H9 (cell line): ENCODE data around the gene CELA2B. TPM values are rescaled to one million over a fixed set of nuclear protein-coding genes. Genes with fewer than 3 reads are reported as not detected.
"Not testable (repeated sequence)": the region's sequence is repeated elsewhere in the genome, so short reads cannot be mapped to it uniquely, and the experiment has no call there.

Source experiments
- DNase-seq: peaks from one replicate; pipeline ENCODE4 v3.0.0-alpha.2; 2017
- H2AFZ ChIP-seq: one replicate; pipeline ENCODE4 v1.6.1; 2013; ENCODE audit warnings: mild to moderate bottlenecking, low read length, control low read depth, moderate library complexity
- H2AK5ac ChIP-seq: 2 replicates; pipeline ENCODE4 v1.6.1; 2013; ENCODE audit warnings: low read length, control low read depth, mixed read lengths; ENCODE audit not compliant: insufficient read length
- H2BK120ac ChIP-seq: one replicate; pipeline ENCODE4 v1.6.1; 2013; ENCODE audit warnings: low read depth, mild to moderate bottlenecking, low read length, control low read depth, inconsistent platforms; ENCODE audit not compliant: poor library complexity, severe bottlenecking
- H2BK12ac ChIP-seq: 2 replicates; pipeline ENCODE4 v1.6.1; 2013; ENCODE audit warnings: low read length, control low read depth, mixed read lengths, low read depth; ENCODE audit not compliant: insufficient read length
- H2BK15ac ChIP-seq: 2 replicates; pipeline ENCODE4 v1.6.1; 2013; ENCODE audit warnings: low read depth, low read length, control low read depth
- H2BK20ac ChIP-seq: one replicate; pipeline ENCODE4 v1.6.1; 2013; ENCODE audit warnings: low read depth, mild to moderate bottlenecking, low read length, control low read depth, inconsistent platforms; ENCODE audit not compliant: poor library complexity, severe bottlenecking
- H2BK5ac ChIP-seq: 2 replicates; pipeline ENCODE4 v1.6.1; 2013; ENCODE audit warnings: low read length, control low read depth, mixed read lengths; ENCODE audit not compliant: insufficient read length
- H3K14ac ChIP-seq: 2 replicates; pipeline ENCODE4 v1.6.1; 2013; ENCODE audit warnings: low read length, control low read depth; ENCODE audit not compliant: insufficient read depth
- H3K18ac ChIP-seq: 2 replicates; pipeline ENCODE4 v1.6.1; 2013; ENCODE audit warnings: low read depth, mild to moderate bottlenecking, mixed read lengths, low read length, control low read depth; ENCODE audit not compliant: insufficient read length
- H3K23ac ChIP-seq: 2 replicates; pipeline ENCODE4 v1.6.1; 2013; ENCODE audit warnings: low read length, control low read depth, mixed read lengths, low read depth; ENCODE audit not compliant: insufficient read length
- H3K23me2 ChIP-seq: 2 replicates; pipeline ENCODE4 v1.6.1; 2013; ENCODE audit warnings: low read depth, mild to moderate bottlenecking, mixed read lengths, low read length, control low read depth; ENCODE audit not compliant: insufficient read length, poor library complexity, severe bottlenecking
- H3K27ac ChIP-seq: 2 replicates; pipeline ENCODE4 v1.5.1; 2013; ENCODE audit warnings: low read length, control low read depth, mixed read lengths, low read depth; ENCODE audit not compliant: insufficient read length
- H3K27me3 ChIP-seq: 2 replicates; pipeline ENCODE4 v1.6.1; 2013; ENCODE audit warnings: low read length, control low read depth, inconsistent platforms; ENCODE audit not compliant: insufficient read depth
- H3K4ac ChIP-seq: 2 replicates; pipeline ENCODE4 v1.6.1; 2013; ENCODE audit warnings: low read depth, mild to moderate bottlenecking, control low read depth, inconsistent platforms, low read length, moderate library complexity
- H3K4me1 ChIP-seq: 2 replicates; pipeline ENCODE4 v1.6.1; 2013; ENCODE audit warnings: low read length, control low read depth, inconsistent platforms; ENCODE audit not compliant: insufficient read depth
- H3K4me2 ChIP-seq: 2 replicates; pipeline ENCODE4 v1.6.1; 2013; ENCODE audit warnings: low read length, control low read depth, mixed read lengths; ENCODE audit not compliant: insufficient read length, insufficient read depth
- H3K56ac ChIP-seq: 2 replicates; pipeline ENCODE4 v1.6.1; 2013; ENCODE audit warnings: low read depth, mild to moderate bottlenecking, mixed read lengths, low read length, control low read depth; ENCODE audit not compliant: insufficient read length
- H3K79me1 ChIP-seq: 2 replicates; pipeline ENCODE4 v1.6.1; 2013; ENCODE audit warnings: low read depth, mild to moderate bottlenecking, moderate library complexity, low read length, control low read depth, inconsistent platforms; ENCODE audit not compliant: insufficient read depth, poor library complexity, severe bottlenecking
- H3K79me2 ChIP-seq: 2 replicates; pipeline ENCODE4 v1.6.1; 2013; ENCODE audit warnings: low read length, control low read depth, inconsistent platforms; ENCODE audit not compliant: insufficient read depth
- H3K9ac ChIP-seq: 2 replicates; pipeline ENCODE4 v1.6.1; 2013; ENCODE audit warnings: low read length, control low read depth, mixed read lengths; ENCODE audit not compliant: insufficient read length; ENCODE audit errors: extremely low read depth
- H3K9me3 ChIP-seq: one replicate; pipeline ENCODE4 v1.6.1; 2013; ENCODE audit warnings: low read depth, low read length, inconsistent platforms; ENCODE audit not compliant: control insufficient read depth
- H3T11ph ChIP-seq: one replicate; pipeline ENCODE4 v1.6.1; 2013; ENCODE audit warnings: mild to moderate bottlenecking, low read length, control low read depth, inconsistent platforms
- H4K20me1 ChIP-seq: one replicate; pipeline ENCODE4 v1.6.1; 2013; ENCODE audit not compliant: control insufficient read depth, insufficient read length, insufficient read depth
- H4K5ac ChIP-seq: 2 replicates; pipeline ENCODE4 v1.6.1; 2013; ENCODE audit warnings: low read depth, mild to moderate bottlenecking, mixed read lengths, low read length, control low read depth; ENCODE audit not compliant: insufficient read length
- H4K8ac ChIP-seq: replicated peaks from 2 replicates; pipeline ENCODE4 v1.6.1; 2013; ENCODE audit warnings: low read length, control low read depth, mixed read lengths, low read depth; ENCODE audit not compliant: insufficient read length
- H4K91ac ChIP-seq: 2 replicates; pipeline ENCODE4 v1.6.1; 2013; ENCODE audit warnings: low read depth, mild to moderate bottlenecking, moderate library complexity, mixed read lengths, low read length, control low read depth; ENCODE audit not compliant: insufficient read length
- H3K27ac Mint-ChIP-seq, 3 experiments: 2 replicates in 2 of 3; 3 replicates in 1 of 3; pipeline ENCODE4 v1.8.0; 2020 to 2021; ENCODE audit warnings: mixed read lengths in 3 of 3, mild to moderate bottlenecking in 1 of 3, moderate library complexity in 1 of 3
- H3K27me3 Mint-ChIP-seq: 2 replicates; pipeline ENCODE4 v1.8.0; 2021; ENCODE audit warnings: low read depth, mild to moderate bottlenecking, moderate library complexity, mixed read lengths
- H3K36me3 Mint-ChIP-seq, 3 experiments: 2 replicates in 2 of 3; 3 replicates in 1 of 3; pipeline ENCODE4 v1.8.0; 2020 to 2021; ENCODE audit warnings: low read depth in 3 of 3, mixed read lengths in 3 of 3; ENCODE audit not compliant: insufficient read depth in 1 of 3
- H3K4me1 Mint-ChIP-seq, 2 experiments: 2 replicates each; pipeline ENCODE4 v1.8.0; 2020; ENCODE audit warnings: mixed read lengths in 2 of 2
- H3K4me3 Mint-ChIP-seq, 2 experiments: 2 replicates in 1 of 2; 3 replicates in 1 of 2; pipeline ENCODE4 v1.8.0; 2020 to 2021; ENCODE audit warnings: mild to moderate bottlenecking in 2 of 2, mixed read lengths in 2 of 2, moderate library complexity in 1 of 2
- H3K9me3 Mint-ChIP-seq, 2 experiments: 2 replicates in 1 of 2; 3 replicates in 1 of 2; pipeline ENCODE4 v1.8.0; 2020; ENCODE audit warnings: mild to moderate bottlenecking in 2 of 2, mixed read lengths in 2 of 2, moderate library complexity in 1 of 2
- CTCF ChIP-seq: fragments of 200-600 bp; sonication (generic); conservative IDR thresholded peaks from 3 replicates; pipeline ENCODE4 v1.8.0; 2021; ENCODE audit warnings: antibody characterized with exemption, mild to moderate bottlenecking
- WGBS: extraction: QIAGEN DNeasy Blood & Tissue Kit; methylation state at CpG from one replicate; pipeline ENCODE4 v1.1.7; 2013; ENCODE audit warnings: missing lambda C conversion rate, low lambda C conversion rate, mixed read lengths; ENCODE audit not compliant: insufficient read length; ENCODE audit errors: extremely low coverage; 5-methylcytosine and 5-hydroxymethylcytosine counted together
- total RNA-seq: library from RNA; stranded (reverse); gene quantifications from 2 replicates; pipeline ENCODE4 v1.2.1, GENCODE V29; 2021

The CELA2B gene
- total RNA-seq, 1 experiment from 2014 or later, result not detected

- H3T11ph ChIP-seq, result no peak overlapping the region
- no peaks in the 10 kb centered on the region for H3K23me2 ChIP-seq
- H3K9ac ChIP-seq, result no peak overlapping the region
- no peak overlapping the region for H3K4ac ChIP-seq
- no peak for DNase-seq
- H4K5ac ChIP-seq, result no peak overlapping the region
- Mint-ChIP-seq H3K36me3 (peaks cover 0 to 12% (median 5%) of the 10 kb centered on the region in 3 experiments; a peak in 5 of 7 replicates), H3K27me3 (no peaks in the 10 kb centered on the region; the same call in none of the 2 replicates), H3K4me1 (no peaks in the 10 kb centered on the region), H3K9me3 (no peaks in the 10 kb centered on the region), H3K4me3 (no peak overlapping the region), H3K27ac (no peak overlapping the region)
- no peak overlapping the region for H3K56ac ChIP-seq
- no peak for TF ChIP-seq CTCF
- H3K27ac ChIP-seq, result no peak overlapping the region
- no CpG with 5 or more reads among the region's 2 CpGs for WGBS
- H3K23ac ChIP-seq, result no peak overlapping the region
- no peaks in the 10 kb centered on the region for H3K79me1 ChIP-seq
- no peak overlapping the region for H3K18ac ChIP-seq
- no peak overlapping the region for H2BK5ac ChIP-seq
- no peak overlapping the region for H3K14ac ChIP-seq
- no peak overlapping the region for H4K91ac ChIP-seq
- H3K9me3 ChIP-seq, result no peaks in the 10 kb centered on the region
- no peak overlapping the region for H2AK5ac ChIP-seq
- no peaks in the 10 kb centered on the region for H3K4me1 ChIP-seq
- H4K20me1 ChIP-seq, result no peaks in the 10 kb centered on the region
- no peak overlapping the region for H2BK20ac ChIP-seq
- H3K79me2 ChIP-seq, result no peaks in the 10 kb centered on the region
- H4K8ac ChIP-seq, result no peak overlapping the region
- no peak overlapping the region for H2BK12ac ChIP-seq
- no peak overlapping the region for H2AFZ ChIP-seq
- H2BK120ac ChIP-seq, result no peak overlapping the region
- no peak overlapping the region for H3K4me2 ChIP-seq
- no peak overlapping the region for H2BK15ac ChIP-seq
- no peaks in the 10 kb centered on the region for H3K27me3 ChIP-seq
These were observed 8.1 kb downstream of the CELA2B start for GRCh38 chr1:15483971-15484370.

- H2BK5ac ChIP-seq, H3K4me1 Mint-ChIP-seq, H3K27ac Mint-ChIP-seq, H4K8ac ChIP-seq, H3K9ac ChIP-seq, H3K4me1 ChIP-seq, H3K4me2 ChIP-seq, H4K5ac ChIP-seq, H3K79me2 ChIP-seq, H3K23ac ChIP-seq, H2BK120ac ChIP-seq, H4K20me1 ChIP-seq, H2AK5ac ChIP-seq, H3K9me3 Mint-ChIP-seq, H3K56ac ChIP-seq, H3K14ac ChIP-seq, H2AFZ ChIP-seq, H4K91ac ChIP-seq, H3K4ac ChIP-seq, DNase-seq, H3K23me2 ChIP-seq, H3K27me3 Mint-ChIP-seq, H3K9me3 ChIP-seq, H3K18ac ChIP-seq, H3T11ph ChIP-seq, H2BK12ac ChIP-seq, H2BK15ac ChIP-seq, H3K4me3 Mint-ChIP-seq, H2BK20ac ChIP-seq, H3K79me1 ChIP-seq, H3K27me3 ChIP-seq, H3K27ac ChIP-seq: not testable (repeated sequence)
- no CpG with 5 or more reads among the region's 6 CpGs for WGBS
- H3K36me3 Mint-ChIP-seq, result peaks cover 0 to 12% (median 5%) of the 10 kb centered on the region in 3 experiments; a peak in 5 of 7 replicates
These were observed 8.5 kb downstream of the CELA2B start for GRCh38 chr1:15484443-15484842.
